Measurements from ENCODE around the gene TSPAN3.

TSPAN3 gene

DNA sequence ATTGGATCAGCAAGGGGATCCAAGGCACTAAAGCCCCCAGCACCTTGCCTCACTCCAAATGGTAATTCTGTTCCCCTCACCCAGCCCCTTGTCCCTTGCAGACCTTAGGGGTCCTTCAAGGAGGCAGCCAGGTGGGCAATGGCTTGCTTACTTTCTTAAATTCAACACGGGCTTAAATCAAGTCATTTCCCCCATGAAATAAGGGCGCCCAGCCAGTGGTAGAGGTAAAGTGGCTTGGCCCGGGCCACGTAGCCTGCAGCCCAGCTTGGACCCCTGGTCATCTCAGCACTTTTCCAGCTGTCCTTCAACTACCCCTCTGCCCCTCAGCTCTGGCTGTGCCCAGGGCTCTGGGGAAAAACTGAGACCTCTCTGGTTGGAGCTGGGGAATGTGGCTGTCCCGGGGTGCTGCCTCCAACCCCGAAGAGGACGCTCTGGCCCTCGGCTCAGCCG is 74.8 kb downstream of the TSPAN3 start:
- intact Hi-C loops (cut with DNase I), result no loop called here
- DNase-seq, result peak in 1 of 10 donors; percentile 58

DNA sequence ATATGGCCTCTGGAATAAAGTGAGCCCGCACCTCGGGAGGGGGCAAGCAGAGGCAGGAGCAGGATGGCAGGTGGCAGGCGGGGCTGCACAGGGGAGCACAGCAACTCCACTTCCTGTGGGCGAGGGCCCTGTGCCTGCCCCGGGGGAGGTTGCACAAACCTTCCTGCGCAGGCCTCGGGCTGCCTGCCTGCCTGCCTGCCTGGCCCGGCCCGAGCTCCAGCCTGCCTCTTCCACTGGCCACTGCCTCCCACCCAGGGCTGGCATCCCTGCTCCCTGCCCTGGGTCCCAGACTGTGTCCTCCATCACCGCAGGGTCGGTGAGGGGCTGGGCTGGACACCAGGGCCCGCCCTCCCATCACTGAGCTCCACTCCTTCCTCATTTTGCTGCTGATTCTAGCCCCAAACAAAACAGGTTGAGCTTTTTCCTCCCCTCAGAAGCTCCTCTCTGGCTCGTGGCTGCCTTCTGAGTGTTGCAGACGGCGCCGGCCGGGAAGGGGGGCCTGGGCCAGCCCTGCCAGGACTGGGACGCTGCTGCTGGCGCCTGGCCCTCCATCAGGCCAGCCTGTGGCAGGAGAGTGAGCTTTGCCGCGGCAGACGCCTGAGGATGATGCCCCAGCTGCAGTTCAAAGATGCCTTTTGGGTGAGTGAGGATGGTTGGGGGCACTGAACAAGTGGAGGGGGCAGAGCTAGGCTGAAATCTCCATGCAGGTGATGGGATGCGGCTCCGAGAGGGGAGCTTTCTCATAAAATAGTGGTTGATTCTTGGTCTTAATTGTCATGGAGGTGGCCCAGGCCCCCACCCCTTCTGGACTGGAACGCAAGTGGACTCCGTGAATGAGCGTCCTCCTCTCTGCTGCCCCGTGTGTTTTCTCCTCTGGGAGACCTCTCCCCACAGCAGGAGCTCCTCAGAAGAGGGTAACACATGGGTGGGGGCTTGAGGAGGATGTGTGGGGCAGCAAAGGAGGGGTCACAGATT is 75.7 kb downstream of the TSPAN3 start, which contains the start of gene PSTPIP1:
PSTPIP1 (plus strand) TSS at position 156 of the 975 bp plus-strand sequence; CDS start at position 604, 448 bp downstream.
- intact Hi-C loops (cut with DNase I), result no loop called here
- DNase-seq, result peak in 9 of 10 donors; percentile 44 to 96 (median 66)

- intact Hi-C loops (cut with DNase I), result no loop called here
- DNase-seq, result peak in 2 of 10 donors; percentile 26 to 27
Observed at GRCh38 chr15:76994496-76994895, 76.4 kb downstream of the TSPAN3 start.

GRCh38 chr15:76994001-76994400 is 76.9 kb downstream of the TSPAN3 start:
- intact Hi-C loops (cut with DNase I), result no loop called here
- DNase-seq, result peak in 4 of 10 donors; percentile 14 to 78 (median 46)

DNA sequence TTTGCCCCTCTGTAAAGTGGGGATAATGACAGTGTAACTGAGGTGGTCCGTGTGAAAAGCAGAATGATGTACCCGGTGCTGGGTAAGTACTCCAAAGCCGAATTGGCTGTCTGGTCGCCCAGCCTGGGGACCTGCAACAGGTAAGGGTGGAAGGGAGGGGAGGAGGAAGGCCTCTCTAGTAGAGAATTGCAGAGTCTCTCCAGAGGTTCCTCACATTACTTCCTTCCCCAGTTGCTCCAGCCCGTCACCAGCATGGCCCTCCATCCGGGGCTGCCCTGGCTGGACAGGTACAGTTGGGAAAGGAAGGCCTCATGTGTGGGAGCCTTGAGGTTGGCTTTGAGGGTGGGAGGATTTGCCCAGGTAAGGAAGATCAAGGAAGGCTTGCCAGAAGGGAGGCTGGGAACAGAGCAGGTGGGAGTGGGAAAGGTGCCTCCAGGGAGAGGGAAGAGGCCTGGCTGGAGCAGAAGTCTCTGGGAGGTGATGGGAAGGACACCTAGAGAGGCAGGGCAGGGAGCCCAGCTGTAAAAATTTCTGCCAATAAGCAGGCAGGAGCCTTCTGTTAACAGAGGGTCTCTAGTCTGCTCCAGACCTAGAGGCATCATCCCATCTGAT is 77.7 kb downstream of the TSPAN3 start:
- peak in 4 of 10 donors; percentile 7 to 47 (median 20) for DNase-seq
- intact Hi-C loops (cut with DNase I), result no loop called here

GRCh38 chr15:76991741-76992645 is 78.9 kb downstream of the TSPAN3 start:
- peak in 3 of 10 donors; percentile 59 to 84 (median 70) for DNase-seq
- intact Hi-C loops (cut with DNase I), result no loop called here
